Natural killer cell (primary cell): ENCODE results near the gene RCOR2. TPM values are rescaled to one million over a fixed set of nuclear protein-coding genes. Genes with fewer than 3 reads are reported as not detected.
"Not testable (repeated sequence)": the region's sequence is repeated elsewhere in the genome, so short reads cannot be mapped to it uniquely, and the experiment has no call there.

Experiments used
- ATAC-seq, 3 donors: fragments of 150-1000 bp in 2 of 3; fragments of 200-7000 bp in 1 of 3; cut with Tn5 transposase; 1 replicate in 1 of 3; 2 replicates in 2 of 3; pipeline ENCODE4 v1.10.0; 2021; ENCODE audit warnings: mild to moderate bottlenecking in 2 of 3, moderate library complexity in 2 of 3
- DNase-seq, 2 donors: peaks; one replicate each; pipeline versions ENCODE4 v3.0.0 to v3.0.0-alpha.2; 2013 to 2021; ENCODE audit warnings: mixed read lengths in 1 of 2
- H3K27ac ChIP-seq: one replicate; pipeline ENCODE4 v1.5.1; 2013; ENCODE audit warnings: mild to moderate bottlenecking, low read length
- H3K27me3 ChIP-seq: one replicate; pipeline ENCODE4 v1.6.1; 2013; ENCODE audit warnings: low read length; ENCODE audit not compliant: control insufficient read depth, insufficient read depth
- H3K36me3 ChIP-seq: one replicate; pipeline ENCODE4 v1.6.1; 2013; ENCODE audit warnings: low read length; ENCODE audit not compliant: control insufficient read depth, insufficient read depth
- H3K4me1 ChIP-seq: one replicate; pipeline ENCODE4 v1.6.1; 2013; ENCODE audit warnings: low read length; ENCODE audit not compliant: control insufficient read depth, insufficient read depth
- H3K4me3 ChIP-seq: one replicate; pipeline ENCODE4 v1.5.1; 2013; ENCODE audit warnings: low read length
- H3K9me3 ChIP-seq: one replicate; pipeline ENCODE4 v1.6.1; 2013; ENCODE audit warnings: low read length; ENCODE audit not compliant: control insufficient read depth, insufficient read depth
- H3K27ac Mint-ChIP-seq, 2 donors: one replicate each; pipeline ENCODE4 v1.8.0; 2022; ENCODE audit warnings: mild to moderate bottlenecking in 2 of 2, mixed read lengths in 2 of 2, moderate library complexity in 1 of 2
- H3K27me3 Mint-ChIP-seq, 2 donors: one replicate each; pipeline ENCODE4 v1.8.0; 2022; ENCODE audit warnings: low read depth in 2 of 2, mixed read lengths in 2 of 2
- H3K36me3 Mint-ChIP-seq: one replicate; pipeline ENCODE4 v1.8.0; 2022; ENCODE audit warnings: mixed read lengths
- H3K4me1 Mint-ChIP-seq, 2 donors: one replicate each; pipeline ENCODE4 v1.8.0; 2022; ENCODE audit warnings: mixed read lengths in 2 of 2
- H3K4me3 Mint-ChIP-seq: one replicate; pipeline ENCODE4 v1.8.0; 2022; ENCODE audit warnings: mild to moderate bottlenecking, moderate library complexity, mixed read lengths
- H3K9me3 Mint-ChIP-seq, 2 donors: one replicate each; pipeline ENCODE4 v1.8.0; 2022; ENCODE audit warnings: mixed read lengths in 2 of 2
- WGBS: methylation state at CpG from one replicate; pipeline ENCODE4 v1.1.7; 2013; ENCODE audit warnings: missing lambda C conversion rate; ENCODE audit not compliant: insufficient coverage; 5-methylcytosine and 5-hydroxymethylcytosine counted together
- intact Hi-C: fragments of 100-400 bp; cut with micrococcal nuclease; formaldehyde crosslinking; loops from one replicate; pipeline ENCODE4 v1.14.2; 2022
- total RNA-seq, 4 donors: library from RNA; stranded (reverse); fragments of 120-200 nt in 1 of 4; gene quantifications; one replicate each; pipeline versions ENCODE4 v1.2.3 to v1.2.4, GENCODE V29; 2013 to 2022
- TF ChIP-seq, protein P1 (sequence below): fragments of 200-600 bp; IDR thresholded peaks from one replicate; pipeline ENCODE4 v1.8.0; 2022; ENCODE audit warnings: antibody characterized with exemption

Gene RCOR2
- total RNA-seq, 3 donors from 2014 or later (not counting 1 experiment from before 2014, with no cell fraction given) = not detected

DNA sequence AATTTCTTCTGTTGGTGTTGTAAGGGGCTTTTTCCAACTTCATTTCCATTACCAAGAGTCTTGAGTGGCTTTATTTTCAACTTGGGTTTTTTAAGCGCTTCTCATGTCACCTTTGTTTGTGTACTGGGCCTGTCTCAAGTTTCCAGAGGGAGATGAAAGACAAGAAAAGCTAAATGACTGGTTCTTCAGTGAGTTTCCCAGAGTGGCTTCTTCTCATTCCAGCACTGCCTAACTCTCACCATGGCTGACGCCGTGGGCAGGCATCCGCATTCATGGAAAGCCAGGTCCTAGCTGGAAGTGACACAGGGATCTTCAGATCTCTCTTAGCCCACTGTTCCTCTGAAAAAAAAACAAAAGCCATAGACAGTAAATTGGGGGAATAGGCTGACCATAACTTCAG, 49.5 kb downstream of the RCOR2 start:
- no peaks in the 10 kb centered on the region for H3K36me3 Mint-ChIP-seq
- peak overlapping the region; percentile 13 for H3K4me3 Mint-ChIP-seq
- H3K27me3 Mint-ChIP-seq = no peaks in the 10 kb centered on the region
- ATAC-seq = no peak
- peaks cover 11% of the 10 kb centered on the region for H3K36me3 ChIP-seq
- TF ChIP-seq, protein P1, sequence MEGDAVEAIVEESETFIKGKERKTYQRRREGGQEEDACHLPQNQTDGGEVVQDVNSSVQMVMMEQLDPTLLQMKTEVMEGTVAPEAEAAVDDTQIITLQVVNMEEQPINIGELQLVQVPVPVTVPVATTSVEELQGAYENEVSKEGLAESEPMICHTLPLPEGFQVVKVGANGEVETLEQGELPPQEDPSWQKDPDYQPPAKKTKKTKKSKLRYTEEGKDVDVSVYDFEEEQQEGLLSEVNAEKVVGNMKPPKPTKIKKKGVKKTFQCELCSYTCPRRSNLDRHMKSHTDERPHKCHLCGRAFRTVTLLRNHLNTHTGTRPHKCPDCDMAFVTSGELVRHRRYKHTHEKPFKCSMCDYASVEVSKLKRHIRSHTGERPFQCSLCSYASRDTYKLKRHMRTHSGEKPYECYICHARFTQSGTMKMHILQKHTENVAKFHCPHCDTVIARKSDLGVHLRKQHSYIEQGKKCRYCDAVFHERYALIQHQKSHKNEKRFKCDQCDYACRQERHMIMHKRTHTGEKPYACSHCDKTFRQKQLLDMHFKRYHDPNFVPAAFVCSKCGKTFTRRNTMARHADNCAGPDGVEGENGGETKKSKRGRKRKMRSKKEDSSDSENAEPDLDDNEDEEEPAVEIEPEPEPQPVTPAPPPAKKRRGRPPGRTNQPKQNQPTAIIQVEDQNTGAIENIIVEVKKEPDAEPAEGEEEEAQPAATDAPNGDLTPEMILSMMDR = no peak
- H3K4me1 ChIP-seq = peaks cover 89% of the 10 kb centered on the region
- intact Hi-C loops = loop anchor here (2.0 to 5.0 kb wide), 2 partner anchors 15 to 70 kb away; partner anchors contain the start of gene NAA40
- no peaks in the 10 kb centered on the region for H3K9me3 ChIP-seq
- no peaks in the 10 kb centered on the region for H3K27me3 ChIP-seq
- no peak overlapping the region for H3K4me3 ChIP-seq
- peaks cover 76 to 80% of the 10 kb centered on the region in 2 donors for H3K4me1 Mint-ChIP-seq
- 100% methylated on average over 4 of the region's 4 CpGs for WGBS
- no peak for DNase-seq
- peak overlapping the region; percentile 79 for H3K27ac ChIP-seq
- no peaks in the 10 kb centered on the region for H3K9me3 Mint-ChIP-seq
- H3K27ac Mint-ChIP-seq = peak overlapping the region; percentile 81 to 87

GRCh38 chr11:63866211-63866610, 50.8 kb downstream of the RCOR2 start:
- H3K27me3 Mint-ChIP-seq = no peaks in the 10 kb centered on the region
- no peaks in the 10 kb centered on the region for H3K9me3 Mint-ChIP-seq
- H3K4me1 ChIP-seq = peaks cover 79% of the 10 kb centered on the region
- H3K36me3 ChIP-seq = peaks cover 17% of the 10 kb centered on the region
- no peaks in the 10 kb centered on the region for H3K9me3 ChIP-seq
- DNase-seq = peak; percentile 60 to 90
- intact Hi-C loops = loop anchor here (1.0 to 5.0 kb wide), 3 partner anchors 13 to 71 kb away; partner anchors contain the start of gene NAA40
- peaks cover 75 to 78% of the 10 kb centered on the region in 2 donors for H3K4me1 Mint-ChIP-seq
- no peaks in the 10 kb centered on the region for H3K36me3 Mint-ChIP-seq
- H3K27ac ChIP-seq = peak overlapping the region; percentile 79
- peak; percentile 86 to 93 (median 90) for ATAC-seq
- H3K27ac Mint-ChIP-seq = peak overlapping the region; percentile 81 to 87
- H3K27me3 ChIP-seq = no peaks in the 10 kb centered on the region
- TF ChIP-seq, protein P1 = no peak
- WGBS = 13% methylated on average over 4 of the region's 4 CpGs
- H3K4me3 Mint-ChIP-seq = peak overlapping the region; percentile 81
- H3K4me3 ChIP-seq = no peak overlapping the region

GRCh38 chr11:63863620-63864019, 53.3 kb downstream of the RCOR2 start:
- H3K27ac ChIP-seq, DNase-seq, H3K27me3 ChIP-seq, H3K36me3 Mint-ChIP-seq, ATAC-seq, intact Hi-C loops, H3K9me3 Mint-ChIP-seq, H3K4me3 Mint-ChIP-seq, H3K9me3 ChIP-seq, H3K4me3 ChIP-seq, H3K27me3 Mint-ChIP-seq: not testable (repeated sequence)
- Mint-ChIP-seq H3K4me1 (peaks cover 56% of the 10 kb centered on the region in 2 donors), H3K27ac (peak overlapping the region in 1 of 2 donors; percentile 91)
- Histone ChIP-seq H3K36me3 (peaks cover 20% of the 10 kb centered on the region), H3K4me1 (peaks cover 53% of the 10 kb centered on the region)
- 86% methylated on average over 5 of the region's 6 CpGs for WGBS

- Histone ChIP-seq H3K27ac (peak overlapping the region; percentile 44), H3K4me1 (peaks cover 50% of the 10 kb centered on the region), H3K9me3 (no peaks in the 10 kb centered on the region), H3K4me3 (no peak overlapping the region), H3K36me3 (peaks cover 18% of the 10 kb centered on the region), H3K27me3 (no peaks in the 10 kb centered on the region)
- WGBS = 28% methylated on average over 4 of the region's 4 CpGs
- Mint-ChIP-seq H3K27ac (peak overlapping the region; percentile 75 to 91), H3K4me1 (peaks cover 50 to 52% of the 10 kb centered on the region in 2 donors), H3K9me3 (no peaks in the 10 kb centered on the region), H3K4me3 (no peak overlapping the region), H3K36me3 (no peaks in the 10 kb centered on the region), H3K27me3 (no peaks in the 10 kb centered on the region)
- no peak for ATAC-seq
- peak in 1 of 2 donors; percentile 49 for DNase-seq
- TF ChIP-seq, protein P1 = no peak
- intact Hi-C loops = no loop called here
Measured at GRCh38 chr11:63862923-63863322, 54.0 kb downstream of the RCOR2 start.

Other genes starting within 250 kb of the RCOR2 start
- 10 to 100 TPM; 35.7 to 46.8 (median 41.6) TPM for gene ATL3, start 245.8 kb downstream of the RCOR2 start, total RNA-seq
- 10 to 100 TPM; 36.9 to 43.0 (median 37.6) TPM for gene RTN3, start 235.7 kb downstream of the RCOR2 start, total RNA-seq
- 1 to 10 TPM; 3.7 to 5.3 (median 4.8) TPM for gene ZFTA, start 148.4 kb downstream of the RCOR2 start, total RNA-seq
- gene SPINDOC, start 103.7 kb downstream of the RCOR2 start, total RNA-seq = 10 to 100 TPM; 15.6 to 25.3 (median 21.1) TPM
- gene MARK2, start 78.1 kb downstream of the RCOR2 start, total RNA-seq = 10 to 100 TPM; 63.8 to 88.4 (median 80.2) TPM
- 10 to 100 TPM; 44.8 to 72.1 (median 57.4) TPM for gene NAA40, start 21.8 kb upstream of the RCOR2 start, total RNA-seq
- gene COX8A, start 57.5 kb upstream of the RCOR2 start, total RNA-seq = 100 to 1,000 TPM; 143 to 166 (median 145) TPM
- gene OTUB1, start 69.3 kb upstream of the RCOR2 start, total RNA-seq = 10 to 100 TPM; 73.6 to 88.9 (median 82.4) TPM
- not detected for gene FLRT1, start 118.8 kb upstream of the RCOR2 start, total RNA-seq
- gene MACROD1, start 248.9 kb upstream of the RCOR2 start, total RNA-seq = 1 to 10 TPM in 2 of 3 donors, under 1 TPM in 1; 0.73 to 3.3 (median 1.8) TPM